ENCODE results near the gene NLRC5. TPM values are rescaled to one million over a fixed set of nuclear protein-coding genes. Genes with fewer than 3 reads are reported as not detected.
"Not testable (repeated sequence)": the region's sequence is repeated elsewhere in the genome, so short reads cannot be mapped to it uniquely, and the experiment has no call there.

Gene NLRC5
- total RNA-seq, 3 donors from 2014 or later, result 18.4 to 34.4 (median 24.1) TPM

GRCh38 chr16:57003439-57004386 is 14.4 kb downstream of the NLRC5 start:
- intact Hi-C loops (cut with DNase I; ENCODE audit: low total_unique reads), result no loop called here
- H3K27ac ChIP-seq, result no peak overlapping the region
- no peak for DNase-seq (ENCODE audit: low spot score in 2 of 2)
- H3K27me3 ChIP-seq, result no peaks in the 10 kb centered on the region
- TF ChIP-seq CTCF (IDR thresholded peaks at IDR 0.05) (no peak), POLR2AphosphoS5 (IDR thresholded peaks at IDR 0.05) (no peak), POLR2A (IDR thresholded peaks at IDR 0.05) (no peak)
- H3K9me3 ChIP-seq, result no peaks in the 10 kb centered on the region
- H3K36me3 ChIP-seq, result no peaks in the 10 kb centered on the region
- H3K4me1 ChIP-seq, result no peaks in the 10 kb centered on the region
- no peak overlapping the region for H3K4me3 ChIP-seq

- TF ChIP-seq POLR2A (IDR thresholded peaks at IDR 0.05), result no peak
- no peak for TF ChIP-seq POLR2AphosphoS5 (IDR thresholded peaks at IDR 0.05)
- TF ChIP-seq CTCF (IDR thresholded peaks at IDR 0.05), result no peak
- no peak overlapping the region for H3K4me3 ChIP-seq
- no peak for DNase-seq (ENCODE audit: low spot score in 2 of 2)
- intact Hi-C loops (cut with DNase I; ENCODE audit: low total_unique reads), result no loop called here
- no peaks in the 10 kb centered on the region for H3K9me3 ChIP-seq
- H3K4me1 ChIP-seq, result no peaks in the 10 kb centered on the region
- no peak overlapping the region for H3K27ac ChIP-seq
- no peaks in the 10 kb centered on the region for H3K27me3 ChIP-seq
- H3K36me3 ChIP-seq, result no peaks in the 10 kb centered on the region
These were observed 15.3 kb downstream of the NLRC5 start for GRCh38 chr16:57004387-57005250.

- H3K4me1 ChIP-seq; H3K4me3 ChIP-seq; DNase-seq (ENCODE audit: low spot score in 2 of 2); intact Hi-C loops (cut with DNase I; ENCODE audit: low total_unique reads); H3K36me3 ChIP-seq; H3K27me3 ChIP-seq; H3K9me3 ChIP-seq; H3K27ac ChIP-seq: not testable (repeated sequence)
These were observed 16.2 kb downstream of the NLRC5 start for GRCh38 chr16:57005597-57005996.

GRCh38 chr16:57007050-57007449 is 17.7 kb downstream of the NLRC5 start:
- DNase-seq (ENCODE audit: low spot score in 2 of 2), result no peak
- no peaks in the 10 kb centered on the region for H3K9me3 ChIP-seq
- no peak overlapping the region for H3K27ac ChIP-seq
- H3K27me3 ChIP-seq, result no peaks in the 10 kb centered on the region
- TF ChIP-seq POLR2AphosphoS5 (IDR thresholded peaks at IDR 0.05) (no peak), CTCF (IDR thresholded peaks at IDR 0.05) (no peak)
- no peaks in the 10 kb centered on the region for H3K4me1 ChIP-seq
- H3K36me3 ChIP-seq, result no peaks in the 10 kb centered on the region
- H3K4me3 ChIP-seq, result no peak overlapping the region
- intact Hi-C loops (cut with DNase I; ENCODE audit: low total_unique reads), result no loop called here

GRCh38 chr16:57007530-57007929 is 18.2 kb downstream of the NLRC5 start:
- no peak for TF ChIP-seq CTCF (IDR thresholded peaks at IDR 0.05)
- TF ChIP-seq POLR2AphosphoS5 (IDR thresholded peaks at IDR 0.05), result no peak
- TF ChIP-seq POLR2A (IDR thresholded peaks at IDR 0.05), result no peak
- Histone ChIP-seq H3K4me3 (no peak overlapping the region), H3K27me3 (no peaks in the 10 kb centered on the region), H3K9me3 (no peaks in the 10 kb centered on the region), H3K27ac (no peak overlapping the region), H3K36me3 (no peaks in the 10 kb centered on the region), H3K4me1 (no peaks in the 10 kb centered on the region)
- no peak for DNase-seq (ENCODE audit: low spot score in 2 of 2)
- intact Hi-C loops (cut with DNase I; ENCODE audit: low total_unique reads), result no loop called here
